ENCODE results near the gene BTLA.
"Not testable (repeated sequence)": the region's sequence is repeated elsewhere in the genome, so short reads cannot be mapped to it uniquely, and the experiment has no call there.

The BTLA gene

DNA sequence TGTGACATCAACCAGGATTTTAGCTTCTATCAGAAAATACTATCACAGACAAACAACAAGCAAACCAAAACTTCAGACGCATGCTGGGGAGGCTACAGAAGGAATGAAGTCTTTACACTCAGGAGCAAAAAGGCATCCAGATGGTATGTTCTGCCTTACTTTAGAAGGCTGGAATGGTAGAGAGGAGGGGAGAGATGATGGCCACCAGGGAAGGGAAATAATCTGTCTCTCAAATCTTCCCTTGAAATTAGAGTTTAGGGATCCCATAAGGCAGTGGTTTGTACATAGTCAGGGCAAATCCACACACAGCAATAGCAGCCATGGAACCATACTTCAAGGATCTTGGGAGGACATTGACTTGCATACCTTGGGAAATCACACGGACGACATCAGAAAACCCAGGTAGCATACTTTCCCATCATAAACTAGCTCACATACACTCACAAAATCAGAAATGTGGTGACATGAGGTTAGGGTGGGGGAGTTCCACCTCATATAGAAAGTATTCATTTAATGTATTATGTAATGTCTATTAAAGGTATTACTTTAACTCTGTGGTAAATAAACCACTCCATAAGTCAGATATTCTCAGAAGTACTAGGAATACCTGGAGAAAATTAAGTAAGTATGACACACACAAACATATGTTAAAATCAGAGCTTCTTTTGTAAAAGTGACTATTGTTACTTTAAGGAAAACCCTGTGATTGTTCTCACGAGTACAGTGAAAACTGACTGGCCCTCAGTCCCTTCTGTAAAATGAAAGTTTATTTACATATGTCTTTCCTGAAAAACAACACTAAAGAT is 9.4 kb downstream of the BTLA start:
- DNase-seq, result no peak

DNA sequence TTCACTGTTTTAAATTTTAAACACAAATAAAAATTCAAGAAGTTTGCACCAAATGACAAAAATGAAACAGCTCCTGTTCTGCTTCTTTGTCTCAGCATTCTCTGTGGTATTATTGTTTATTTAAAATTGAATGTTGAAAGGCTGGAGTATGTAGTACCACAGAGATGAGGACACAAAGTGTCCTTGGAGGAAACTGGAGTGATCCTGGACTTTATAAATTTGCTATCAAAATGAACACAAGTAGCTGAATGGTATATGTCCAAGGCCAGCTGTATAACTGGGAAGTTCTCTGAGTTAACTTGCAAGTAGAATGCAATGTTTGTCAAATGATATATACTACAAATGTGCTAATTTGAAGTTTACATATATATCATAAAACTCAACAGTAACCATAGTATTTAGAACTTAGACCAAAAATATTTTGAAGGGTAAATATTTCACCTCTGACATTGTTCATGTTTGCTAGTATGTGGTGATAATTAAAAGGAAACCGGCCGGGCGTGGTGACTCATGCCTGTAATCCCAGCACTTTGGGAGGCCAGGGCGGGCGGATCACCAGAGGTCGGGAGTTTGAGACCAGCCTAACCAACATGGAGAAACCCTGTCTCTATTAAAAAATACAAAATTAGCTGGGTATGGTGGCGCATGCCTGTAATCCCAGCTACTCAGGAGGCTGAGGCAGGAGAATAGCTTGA is 12.3 kb downstream of the BTLA start:
- DNase-seq, result no peak

DNA sequence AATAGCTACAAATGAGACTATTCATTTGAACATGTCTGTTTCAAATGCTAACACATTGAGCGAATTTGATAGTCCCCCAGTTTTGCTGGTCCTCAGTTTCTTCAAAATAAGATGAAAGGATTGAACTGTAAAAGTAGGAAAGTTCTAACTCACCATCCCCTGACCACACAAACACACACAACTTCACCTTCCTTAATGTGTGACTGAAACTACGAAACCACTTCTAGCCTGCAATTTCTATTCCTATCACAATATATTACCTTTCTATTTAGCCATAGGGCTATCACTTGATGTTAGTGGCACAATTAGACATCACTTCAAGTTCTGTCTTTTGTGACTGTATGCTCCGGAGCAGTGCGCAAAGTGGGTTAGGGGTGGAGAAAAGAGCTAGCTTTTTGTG is 14.9 kb downstream of the BTLA start:
- DNase-seq, result no peak

DNA sequence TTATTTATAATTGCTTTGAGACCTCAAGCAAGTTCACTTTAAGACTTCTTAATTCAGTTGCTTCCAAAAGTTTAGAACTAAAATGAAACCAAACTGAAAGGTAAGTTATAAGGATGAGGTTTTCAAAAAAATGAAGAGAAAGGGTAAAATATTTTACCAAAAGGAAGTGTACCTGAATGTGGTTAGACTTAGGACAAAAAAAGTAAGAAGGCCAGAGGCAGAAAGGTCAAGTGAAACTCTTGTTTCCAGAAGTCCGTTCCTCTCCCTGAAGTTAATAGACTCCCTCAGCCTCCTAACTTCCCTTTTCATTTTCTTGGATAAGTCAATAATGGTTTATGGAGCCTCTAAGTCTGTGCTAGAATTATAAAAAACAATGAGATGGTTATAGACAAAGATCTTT is 16.6 kb downstream of the BTLA start:
- DNase-seq, result no peak

DNA sequence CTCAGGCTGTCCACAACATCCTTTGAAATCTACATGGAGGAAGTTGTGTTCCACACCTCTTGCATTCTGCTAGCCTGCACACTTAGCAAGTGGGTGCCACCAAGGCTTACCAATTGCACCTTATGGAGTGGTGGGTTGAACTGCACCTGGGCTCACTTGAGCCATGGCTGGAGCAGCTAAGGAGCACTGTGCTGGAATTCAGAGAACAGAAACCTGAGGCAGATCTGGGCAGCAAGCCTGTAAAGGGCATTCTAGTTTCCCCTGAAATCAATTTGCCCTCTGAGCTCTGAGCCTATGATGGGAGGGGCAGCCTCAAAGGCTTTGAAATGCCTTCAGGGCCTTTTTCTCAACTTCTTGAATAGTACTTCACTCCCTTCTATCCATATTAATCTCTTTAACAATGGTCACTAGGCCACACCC is 18.0 kb downstream of the BTLA start:
- DNase-seq, result no peak

DNA sequence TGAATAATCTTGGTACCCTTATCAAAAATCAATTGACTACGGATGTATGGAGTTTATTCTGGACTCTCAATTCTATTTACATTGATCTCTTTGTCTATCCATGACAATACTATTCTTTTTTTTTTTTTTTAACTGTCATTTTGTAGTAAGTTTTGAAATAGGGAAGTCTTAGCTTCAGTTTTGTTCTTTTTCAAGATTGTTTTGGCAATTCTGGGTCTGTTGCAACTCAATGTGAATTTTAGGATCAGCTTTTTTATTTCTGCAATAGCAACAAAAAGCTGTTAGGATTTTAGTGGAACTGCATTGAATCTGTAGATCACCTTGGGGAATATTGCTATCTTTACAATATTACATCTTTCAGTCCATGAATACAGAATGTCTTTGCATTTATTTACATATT is 21.4 kb downstream of the BTLA start:
- DNase-seq, result no peak

DNA sequence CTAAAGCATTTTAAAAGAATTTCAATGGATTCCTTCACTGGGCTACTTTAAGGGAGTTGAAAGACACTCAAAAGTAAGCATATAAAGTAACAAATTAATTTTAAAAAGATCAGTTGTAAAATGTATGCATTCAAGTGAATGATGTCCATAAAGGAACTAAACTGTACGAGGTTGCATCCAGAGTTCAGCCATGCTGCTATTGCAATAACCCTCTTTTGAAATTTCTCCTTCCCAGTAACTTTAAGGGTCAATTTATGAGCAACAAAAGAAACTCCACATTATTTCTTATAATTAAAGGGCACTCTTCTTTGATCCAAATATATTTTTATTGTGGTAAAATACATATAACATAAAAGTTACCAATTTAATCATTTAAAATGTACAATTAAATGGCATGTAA is 22.9 kb downstream of the BTLA start:
- DNase-seq, result no peak

DNA sequence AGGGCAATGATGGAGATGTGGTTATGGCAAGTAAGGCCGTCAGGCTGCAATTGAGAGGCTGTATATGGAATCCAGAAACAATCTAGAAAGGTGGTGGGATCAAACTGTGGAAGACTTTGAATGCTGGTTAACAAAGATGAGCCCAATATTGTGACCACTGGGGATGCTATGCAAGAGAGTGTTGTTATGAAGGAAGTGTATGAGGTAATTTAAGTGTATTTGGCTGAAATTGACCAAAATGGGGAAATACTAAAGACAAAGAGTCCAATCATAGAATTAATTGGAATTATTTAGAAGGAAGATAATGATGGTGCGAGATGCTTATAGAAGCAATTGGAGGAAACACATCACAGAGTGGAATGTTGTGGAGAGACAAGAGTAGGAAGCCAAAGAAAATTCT is 24.5 kb downstream of the BTLA start:
- no peak for DNase-seq

DNA sequence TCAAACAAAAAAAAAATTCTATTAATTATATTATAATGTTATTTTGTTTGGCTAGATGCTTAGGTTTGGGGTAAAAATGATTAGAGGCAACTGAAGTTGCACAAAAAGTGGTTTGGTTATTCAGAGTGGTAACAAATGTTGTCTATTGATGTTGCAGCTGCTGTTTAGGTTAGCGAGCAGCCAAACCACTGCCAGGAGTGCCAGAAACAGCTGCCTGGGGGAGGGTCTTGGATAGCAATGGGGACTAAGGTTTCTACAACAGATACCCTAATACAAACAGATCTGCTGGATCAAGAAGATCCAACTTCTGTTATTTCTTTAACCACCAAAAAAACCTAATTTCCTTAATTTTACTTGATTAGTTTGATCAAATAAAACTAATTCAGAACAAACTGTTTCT is 26.6 kb downstream of the BTLA start:
- no peak for DNase-seq

DNA sequence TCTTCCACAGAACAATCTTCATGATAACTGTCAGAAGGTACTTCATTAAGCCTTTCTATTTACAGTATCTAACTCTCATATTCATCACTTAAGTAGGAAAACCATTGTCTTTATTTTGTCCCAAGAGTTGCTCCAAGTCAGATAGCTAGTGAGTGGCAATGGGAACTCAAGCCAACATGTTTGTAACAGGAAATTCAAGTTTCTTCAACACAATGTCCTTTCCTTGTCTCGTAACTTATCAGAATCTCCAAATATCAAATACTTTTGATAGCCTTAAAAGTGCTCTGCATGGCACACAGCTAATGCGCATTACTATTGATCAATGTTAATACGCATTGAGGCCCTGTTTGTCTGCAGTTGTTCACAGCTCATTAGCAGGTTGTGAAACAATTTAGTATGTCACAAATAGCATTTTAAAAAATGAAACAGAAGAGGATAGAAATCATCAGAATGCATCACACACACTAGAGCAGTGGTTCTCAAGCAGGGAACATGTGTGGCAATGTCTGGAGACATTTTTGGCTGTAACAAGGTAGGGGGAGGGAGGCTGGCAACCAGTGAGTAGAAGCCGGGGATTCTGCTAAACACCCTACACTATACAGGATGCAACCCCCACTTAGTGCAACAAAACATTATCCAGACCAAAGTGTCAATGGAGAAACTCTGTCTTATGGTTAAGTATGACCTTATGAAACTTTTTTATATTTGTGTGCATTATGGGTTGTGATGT is 27.5 kb downstream of the BTLA start:
- no peak for DNase-seq

DNA sequence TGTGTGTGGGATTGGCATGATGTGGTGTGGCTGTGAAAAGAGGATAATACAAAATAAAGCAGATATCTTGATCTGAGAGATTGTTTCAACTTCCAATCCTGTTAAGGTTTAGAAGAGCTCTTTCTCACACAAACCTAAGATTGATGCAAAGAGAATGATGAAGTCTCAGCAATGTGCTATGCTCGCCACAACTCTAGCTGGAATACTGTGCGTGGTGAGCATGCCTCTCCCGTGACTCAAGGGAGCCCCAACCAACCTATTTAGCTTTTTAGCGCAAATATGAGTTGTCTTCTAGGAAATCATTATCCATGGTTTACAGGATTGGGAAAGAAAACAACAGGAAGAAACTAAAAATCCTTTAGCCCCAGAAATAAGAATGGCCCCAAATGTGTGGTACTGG is 28.5 kb downstream of the BTLA start:
- DNase-seq, result no peak

DNA sequence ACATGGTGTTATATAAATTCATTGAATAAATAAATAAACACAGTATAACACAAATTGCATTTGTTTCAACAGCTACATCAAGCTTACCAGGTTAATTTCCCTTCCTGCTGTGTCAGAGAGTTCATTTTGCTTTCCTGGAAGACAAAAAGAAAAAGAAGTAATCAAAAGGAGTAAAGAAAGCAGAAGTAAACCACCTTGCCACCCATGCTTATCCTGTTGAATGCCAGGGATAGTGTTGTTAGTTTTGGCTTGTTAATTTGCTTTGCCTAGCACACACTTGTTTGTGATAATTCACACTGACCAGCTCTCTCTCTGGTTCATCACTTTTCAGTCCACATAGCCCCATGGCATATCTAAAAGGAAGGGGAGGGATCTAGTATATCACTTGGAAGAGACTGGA is 29.6 kb downstream of the BTLA start:
- DNase-seq, result no peak

DNA sequence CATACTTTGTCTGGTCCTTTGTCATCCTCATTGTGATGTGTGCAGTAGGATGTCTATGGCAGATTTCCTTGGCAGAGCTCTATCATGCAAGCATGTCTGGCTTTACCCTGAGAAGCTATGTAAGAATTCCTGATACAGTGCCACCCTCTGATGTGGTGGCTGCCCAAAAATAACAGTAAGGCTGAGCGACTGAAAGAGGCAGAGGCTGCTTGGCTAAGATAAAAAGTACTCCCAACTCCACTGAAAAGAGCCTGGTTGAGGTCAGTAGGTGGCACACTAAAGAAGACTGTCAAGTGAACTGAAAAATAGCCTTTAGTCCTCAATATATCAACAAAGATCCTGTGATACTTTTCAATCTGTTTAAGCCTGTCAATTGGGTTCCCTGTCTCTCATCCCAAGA is 31.7 kb downstream of the BTLA start:
- DNase-seq, result no peak

DNA sequence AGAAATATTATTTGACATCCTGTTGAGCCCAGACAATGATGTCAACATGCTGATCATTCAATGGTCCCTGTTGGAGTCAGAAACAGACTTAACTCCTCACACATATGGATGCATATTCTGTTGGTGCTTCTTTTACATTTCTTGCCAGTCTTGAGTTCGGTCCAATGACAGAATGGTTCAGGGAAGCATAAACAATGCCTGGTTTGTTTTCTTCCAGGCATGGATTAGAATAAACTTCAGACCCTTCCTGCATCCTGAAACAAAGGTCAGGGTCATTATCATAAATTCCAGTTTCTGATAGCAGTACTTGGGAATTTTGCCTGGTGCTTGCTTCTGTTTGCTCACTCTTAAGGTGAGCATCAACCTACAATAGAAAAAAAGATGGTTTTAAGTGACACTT is 33.3 kb downstream of the BTLA start:
- no peak for DNase-seq

DNA sequence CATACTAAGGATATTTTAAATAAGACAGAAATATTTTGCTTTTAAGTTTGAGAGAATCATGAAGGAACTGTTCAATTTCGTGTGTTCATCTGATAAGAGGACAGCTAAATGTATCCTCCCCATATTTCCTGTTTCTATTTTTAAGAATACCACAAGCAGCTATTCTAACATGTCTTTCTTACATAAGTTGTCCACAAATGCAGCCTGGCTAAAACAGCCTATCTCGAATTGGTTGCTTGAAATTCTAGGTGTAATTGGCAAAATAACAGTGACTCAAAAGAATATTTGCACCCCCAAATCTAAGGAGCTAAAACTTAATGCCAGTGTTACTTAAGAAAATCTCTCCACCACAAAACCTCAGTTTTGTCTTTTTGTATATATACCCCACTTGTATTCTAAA is 35.0 kb downstream of the BTLA start:
- no peak for DNase-seq

DNA sequence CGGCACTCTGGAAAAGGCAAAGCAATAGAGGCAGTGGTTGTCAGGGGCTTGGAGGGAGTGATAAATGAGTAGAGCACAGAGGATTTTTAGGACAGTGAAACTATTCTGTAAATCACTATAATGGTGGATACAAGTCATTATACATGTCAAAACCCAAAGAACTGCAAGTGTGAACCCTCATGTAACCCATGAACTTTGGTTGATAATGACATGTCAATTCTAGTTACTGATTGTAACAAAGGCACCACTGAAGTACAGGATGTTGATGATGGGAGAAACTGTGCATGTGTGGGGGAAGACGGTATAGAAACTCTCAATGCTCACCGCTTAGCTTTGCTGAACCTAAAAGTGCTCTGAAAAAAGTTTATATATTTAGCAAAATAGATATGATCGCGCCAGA is 36.0 kb downstream of the BTLA start:
- DNase-seq, result no peak

DNA sequence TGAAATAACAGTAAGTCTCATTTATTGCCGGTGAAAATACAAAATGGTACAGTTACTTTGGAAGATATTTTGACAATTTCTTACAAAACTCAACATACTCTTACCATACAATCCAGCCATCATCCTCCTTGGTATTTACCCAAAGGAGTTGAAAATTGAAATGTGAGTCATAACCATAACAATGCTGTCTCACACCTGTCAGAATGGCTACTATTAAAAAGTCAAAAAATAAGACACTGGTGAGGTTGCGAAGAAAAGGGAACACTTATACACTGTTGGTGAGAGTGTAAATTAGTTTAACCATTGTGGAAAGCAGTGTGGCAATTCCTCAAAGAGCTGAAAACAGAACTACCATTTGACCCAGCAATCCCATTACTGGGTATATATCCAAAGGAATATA is 37.5 kb downstream of the BTLA start:
- not testable (repeated sequence) for DNase-seq

DNA sequence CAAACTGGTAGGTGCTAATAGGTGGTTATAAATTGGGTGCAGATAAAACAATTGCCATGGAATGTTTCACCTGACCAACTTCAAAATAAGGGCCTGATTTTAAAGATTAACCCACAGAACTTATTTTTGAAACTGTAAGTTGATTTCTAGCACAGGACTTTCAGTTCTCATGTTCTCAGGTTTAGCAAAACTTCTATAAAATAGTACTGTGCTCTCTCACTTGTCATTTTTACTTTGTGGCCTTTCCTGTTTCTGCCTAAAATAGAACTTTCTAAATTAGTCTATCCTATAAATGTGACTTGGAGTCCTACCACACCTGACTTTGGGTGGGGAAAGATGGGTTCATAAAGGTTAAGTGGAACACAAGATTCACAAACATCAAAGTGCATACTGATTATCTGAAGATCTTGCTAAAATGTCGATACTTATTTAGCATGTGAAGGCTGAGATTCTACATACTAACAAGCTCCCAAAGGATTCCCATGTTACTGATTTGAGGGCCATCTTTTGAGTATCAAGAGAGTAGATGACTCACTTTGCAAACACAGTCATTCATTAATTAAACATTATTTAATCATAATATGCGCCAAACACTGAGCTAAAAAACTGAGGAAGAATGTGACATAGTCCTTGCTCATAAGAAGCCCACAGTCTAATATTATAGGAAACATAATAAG is 38.6 kb downstream of the BTLA start:
- DNase-seq, result no peak

DNA sequence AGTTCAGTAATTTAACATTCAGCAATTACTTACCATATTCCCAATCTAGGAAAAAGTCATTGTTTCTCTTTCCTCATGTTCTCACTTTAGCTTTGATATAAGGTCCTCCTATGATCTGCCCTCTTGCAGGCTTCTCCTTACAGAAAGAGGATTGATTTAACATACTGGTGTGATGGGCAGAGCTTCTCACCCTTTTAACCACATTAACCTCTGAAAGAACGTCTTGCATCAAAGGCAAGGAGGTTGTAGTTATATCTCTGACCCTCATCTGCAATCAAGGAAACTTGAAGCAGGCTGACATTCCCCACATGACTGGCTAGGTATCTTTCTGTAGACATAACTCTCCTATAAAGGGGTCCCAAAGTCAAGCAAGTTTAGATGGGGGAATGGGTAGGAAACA is 39.5 kb downstream of the BTLA start:
- DNase-seq, result no peak

DNA sequence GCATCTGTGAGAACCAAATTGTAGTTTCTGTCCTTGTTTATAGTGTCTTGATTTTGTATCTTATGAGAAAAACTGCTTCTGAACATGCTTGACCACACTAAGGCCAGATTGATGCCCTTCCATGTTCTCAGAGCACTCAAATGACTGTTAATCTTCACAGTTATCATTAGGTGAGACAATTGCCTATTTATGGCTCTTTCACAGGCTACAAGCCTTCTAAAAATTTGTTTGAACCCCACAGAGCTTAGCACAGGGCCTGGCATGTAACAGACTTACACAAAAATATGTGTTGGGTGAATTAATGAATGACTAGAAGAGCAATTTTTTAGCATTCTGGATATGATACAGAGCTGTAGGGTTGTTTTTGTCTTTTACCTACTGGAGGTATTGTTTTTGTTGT is 43.1 kb downstream of the BTLA start:
- no peak for DNase-seq

DNA sequence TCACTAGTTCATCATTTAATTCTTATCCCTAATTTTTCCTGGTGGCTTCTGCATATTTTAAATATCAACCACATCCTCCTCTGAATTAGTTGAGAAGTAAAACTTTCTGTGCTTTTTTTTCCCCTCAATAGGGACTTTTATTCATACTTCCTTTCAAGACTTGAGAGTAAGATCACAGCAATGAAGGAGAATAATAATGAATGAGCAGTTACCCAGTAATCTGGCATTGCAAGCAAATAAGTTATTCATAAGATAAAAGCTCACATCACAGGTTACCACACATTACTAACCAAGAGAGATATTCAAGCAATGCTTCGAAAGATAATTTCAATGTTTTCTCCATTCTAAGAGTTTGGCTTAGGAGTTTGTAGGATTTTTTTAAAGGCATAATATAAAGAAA is 50.3 kb downstream of the BTLA start:
- no peak for DNase-seq

DNA sequence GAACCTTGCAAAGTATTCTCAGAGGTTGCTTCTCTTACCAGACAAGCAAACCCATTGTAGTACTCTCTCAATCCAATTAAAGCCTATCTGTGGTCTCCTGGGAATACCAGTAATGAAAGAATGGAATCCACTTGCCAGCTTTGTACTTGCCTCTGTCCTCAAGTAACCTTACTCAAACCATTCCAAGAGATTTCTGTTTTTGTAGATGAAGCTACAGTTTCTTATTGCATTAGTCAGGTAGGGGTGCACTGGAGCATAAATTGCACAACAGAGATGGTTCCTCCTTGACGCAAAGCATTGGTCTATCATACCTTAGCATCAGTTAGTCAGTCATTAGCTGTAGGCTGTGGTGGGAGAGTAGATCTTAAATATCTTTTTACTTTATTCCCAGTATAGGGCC is 52.9 kb downstream of the BTLA start:
- no peak for DNase-seq

DNA sequence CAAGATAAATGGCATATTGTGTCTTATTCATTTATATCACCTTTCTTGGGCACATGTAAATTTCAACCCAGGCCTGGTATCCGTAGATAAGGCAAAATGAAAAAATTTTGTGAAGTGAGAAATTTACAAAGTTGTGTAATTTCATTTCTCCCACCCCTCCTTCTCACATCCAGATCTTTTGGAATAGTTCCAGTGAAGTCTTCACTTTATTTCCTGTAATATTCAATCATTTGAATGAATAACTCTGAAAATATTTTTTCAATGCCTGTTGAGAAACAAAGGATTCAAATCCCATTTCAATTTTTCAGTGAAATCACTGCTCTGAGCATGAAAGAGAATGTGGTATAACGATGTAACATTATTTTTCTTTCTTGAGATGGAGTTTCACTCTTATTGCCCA is 53.4 kb downstream of the BTLA start:
- DNase-seq, result no peak

All from CD4-positive, alpha-beta T cell treated with Interleukin-17A for 4 hours (primary cell).